Stimulated activated naive B cell treated with anti-CD40 and anti-IgM and Interleukin-4, amounts not matched to agents 10 μg/mL and 1 μg/mL and 100 μg/mL, for 72 hours (primary cell): ENCODE measurements around the gene ZC3H4.
A peak's percentile ranks its signal among the peaks of the same experiment; 100 is the strongest.

Source experiments
- ATAC-seq, 2 donors: fragments of 150-1000 bp; cut with Tn5 transposase; replicated peaks; 2 replicates each; pipeline ENCODE4 v1.10.0; 2021; ENCODE audit warnings: moderate library complexity in 1 of 2
- DNase-seq: peaks from one replicate; pipeline ENCODE4 v3.0.0; 2021
- H3K27ac Mint-ChIP-seq: one replicate; pipeline ENCODE4 v1.8.0; 2022; ENCODE audit warnings: mild to moderate bottlenecking, mixed read lengths
- H3K27me3 Mint-ChIP-seq, 2 donors: one replicate each; pipeline ENCODE4 v1.8.0; 2022; ENCODE audit warnings: mixed read lengths in 2 of 2
- H3K36me3 Mint-ChIP-seq, 2 donors: one replicate each; pipeline ENCODE4 v1.8.0; 2022; ENCODE audit warnings: mixed read lengths in 2 of 2, mild to moderate bottlenecking in 1 of 2
- H3K4me1 Mint-ChIP-seq, 2 donors: one replicate each; pipeline ENCODE4 v1.8.0; 2022; ENCODE audit warnings: mixed read lengths in 2 of 2, mild to moderate bottlenecking in 1 of 2
- H3K4me3 Mint-ChIP-seq, 2 donors: one replicate each; pipeline ENCODE4 v1.8.0; 2022; ENCODE audit warnings: mild to moderate bottlenecking in 2 of 2, mixed read lengths in 2 of 2, moderate library complexity in 1 of 2
- H3K9me3 Mint-ChIP-seq, 2 donors: one replicate each; pipeline ENCODE4 v1.8.0; 2022; ENCODE audit warnings: mixed read lengths in 2 of 2, mild to moderate bottlenecking in 1 of 2

The ZC3H4 gene

DNA sequence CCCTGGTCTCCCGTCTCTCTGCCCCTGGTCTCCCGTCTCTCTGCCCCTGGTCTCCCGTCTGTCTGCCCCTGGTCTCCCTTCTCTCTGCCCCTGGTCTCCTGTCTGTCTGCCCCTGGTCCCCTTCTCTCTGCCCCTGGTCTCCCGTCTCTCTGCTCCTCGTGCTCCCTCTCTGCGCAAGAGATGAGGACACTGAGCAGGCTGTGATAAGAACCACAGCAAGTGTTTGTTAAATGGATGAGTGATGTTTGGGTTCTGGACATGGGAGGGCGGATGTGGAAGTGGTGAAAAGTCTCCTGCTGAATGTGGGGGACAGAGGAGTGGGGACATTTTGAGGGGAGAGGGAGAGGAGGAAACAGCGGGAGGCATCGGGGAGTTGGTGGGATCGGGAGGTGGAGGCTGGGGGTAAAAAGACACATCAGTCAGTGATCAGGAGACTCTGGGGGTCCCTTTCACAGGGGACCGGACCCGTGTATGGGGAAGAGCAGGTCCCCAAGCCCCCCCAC, 85.9 kb downstream of the ZC3H4 start:
- no peak for DNase-seq

DNA sequence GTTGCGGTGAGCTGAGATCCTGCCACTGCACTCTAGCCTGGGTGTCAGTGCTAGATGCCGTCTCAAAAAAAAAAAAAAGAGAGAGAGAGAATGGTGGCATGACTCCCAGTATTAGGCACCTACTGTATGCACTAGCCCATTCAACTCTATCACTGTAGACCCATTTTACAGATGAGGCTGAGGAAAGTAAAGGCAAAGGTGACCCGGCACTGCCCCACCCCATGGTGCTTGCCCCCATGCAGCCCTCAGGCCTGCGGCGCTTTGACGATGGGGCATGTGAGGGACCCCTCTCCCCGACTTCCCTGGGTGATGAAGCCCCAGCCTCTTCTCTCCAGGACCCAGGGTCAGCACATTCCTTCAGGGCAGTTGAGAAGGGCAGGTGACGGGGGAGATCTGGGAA, 86.7 kb downstream of the ZC3H4 start:
- no peak for ATAC-seq
- H3K27me3 Mint-ChIP-seq, result peaks cover 61 to 82% of the 10 kb centered on the region in 2 donors
- H3K4me3 Mint-ChIP-seq, result no peak overlapping the region
- H3K27ac Mint-ChIP-seq, result no peak overlapping the region
- H3K36me3 Mint-ChIP-seq, result peaks cover 0 to 3% of the 10 kb centered on the region in 2 donors
- DNase-seq, result no peak
- H3K9me3 Mint-ChIP-seq, result no peaks in the 10 kb centered on the region
- peaks cover 4 to 8% of the 10 kb centered on the region in 2 donors for H3K4me1 Mint-ChIP-seq

More for the DNA sequence above, 85.9 kb downstream of the ZC3H4 start:
- H3K9me3 Mint-ChIP-seq, result no peaks in the 10 kb centered on the region
- no peak for ATAC-seq
- no peak overlapping the region for H3K4me3 Mint-ChIP-seq
- peaks cover 0 to 3% of the 10 kb centered on the region in 2 donors for H3K36me3 Mint-ChIP-seq
- H3K27ac Mint-ChIP-seq, result no peak overlapping the region
- H3K27me3 Mint-ChIP-seq, result peaks cover 64 to 81% of the 10 kb centered on the region in 2 donors
- peaks cover 9 to 16% of the 10 kb centered on the region in 2 donors for H3K4me1 Mint-ChIP-seq

GRCh38 chr19:47026156-47026555, 87.4 kb downstream of the ZC3H4 start:
- ATAC-seq (no peak), DNase-seq (no peak)
- no peak overlapping the region for H3K4me3 Mint-ChIP-seq
- H3K27ac Mint-ChIP-seq, result no peak overlapping the region
- H3K4me1 Mint-ChIP-seq, result peaks cover 6 to 13% of the 10 kb centered on the region in 2 donors
- H3K9me3 Mint-ChIP-seq, result no peaks in the 10 kb centered on the region
- H3K36me3 Mint-ChIP-seq, result peaks cover 0 to 3% of the 10 kb centered on the region in 2 donors
- peaks cover 62 to 82% of the 10 kb centered on the region in 2 donors for H3K27me3 Mint-ChIP-seq

GRCh38 chr19:47024502-47024901, 89.1 kb downstream of the ZC3H4 start:
- ATAC-seq (no peak), DNase-seq (no peak)
- Mint-ChIP-seq H3K27me3 (peaks cover 59 to 79% of the 10 kb centered on the region in 2 donors), H3K4me1 (peaks cover 12 to 24% of the 10 kb centered on the region in 2 donors), H3K4me3 (no peak overlapping the region), H3K9me3 (no peaks in the 10 kb centered on the region), H3K36me3 (peaks cover 0 to 3% of the 10 kb centered on the region in 2 donors), H3K27ac (no peak overlapping the region)

GRCh38 chr19:47023448-47023794, 90.2 kb downstream of the ZC3H4 start:
- no peaks in the 10 kb centered on the region for H3K9me3 Mint-ChIP-seq
- no peak overlapping the region for H3K27ac Mint-ChIP-seq
- no peak for DNase-seq
- no peak for ATAC-seq
- peaks cover 63 to 78% of the 10 kb centered on the region in 2 donors for H3K27me3 Mint-ChIP-seq
- no peak overlapping the region for H3K4me3 Mint-ChIP-seq
- H3K4me1 Mint-ChIP-seq, result peaks cover 12 to 29% of the 10 kb centered on the region in 2 donors
- H3K36me3 Mint-ChIP-seq, result peaks cover 0 to 3% of the 10 kb centered on the region in 2 donors

DNA sequence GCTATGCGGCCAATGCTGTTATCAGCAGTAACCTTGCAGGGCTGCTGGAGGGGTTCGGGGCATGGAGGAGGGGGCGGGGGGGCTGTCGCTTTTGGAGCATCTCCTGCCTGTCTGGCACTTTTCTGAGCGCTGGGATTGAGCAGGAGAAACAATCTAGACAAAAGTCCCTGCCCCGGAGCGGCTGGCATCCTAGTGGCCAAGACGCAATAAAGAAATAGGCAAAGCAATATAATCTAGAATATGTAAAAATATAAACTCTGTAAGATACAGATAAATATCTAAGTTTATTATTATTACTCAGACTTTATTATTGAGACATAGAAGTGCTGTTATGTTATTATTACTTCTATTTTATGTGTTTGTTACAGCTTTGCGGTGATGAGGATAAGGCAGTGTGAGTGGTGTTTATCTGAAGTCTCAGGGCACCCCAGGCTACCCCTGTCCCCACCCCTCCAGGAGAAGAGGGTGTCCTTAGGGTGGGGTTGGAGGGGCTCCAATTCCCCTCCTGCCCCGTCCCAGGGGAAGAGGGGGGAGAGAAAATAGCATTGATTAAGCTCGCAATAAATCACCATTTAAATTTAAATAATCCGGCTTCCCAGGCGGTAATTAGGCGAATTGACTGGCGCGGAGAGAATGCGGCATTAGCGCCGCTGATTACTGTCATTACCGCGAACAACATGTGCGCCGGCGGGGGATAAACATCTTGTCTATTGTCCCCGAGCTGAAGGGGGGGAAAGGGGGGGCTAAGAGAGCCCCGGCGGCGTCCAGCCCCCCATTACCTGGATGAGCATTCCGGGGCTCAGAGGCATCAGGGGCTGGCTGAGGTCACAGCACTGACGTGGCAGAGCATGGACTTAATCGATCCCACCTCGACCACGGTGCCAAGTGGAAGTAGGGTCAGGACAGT, 90.8 kb downstream of the ZC3H4 start:
- Mint-ChIP-seq H3K4me1 (peaks cover 12 to 29% of the 10 kb centered on the region in 2 donors), H3K9me3 (no peaks in the 10 kb centered on the region), H3K4me3 (no peak overlapping the region), H3K36me3 (peaks cover 0 to 3% of the 10 kb centered on the region in 2 donors), H3K27ac (no peak overlapping the region), H3K27me3 (peaks cover 58 to 74% of the 10 kb centered on the region in 2 donors)
- DNase-seq (no peak), ATAC-seq (no peak)

DNA sequence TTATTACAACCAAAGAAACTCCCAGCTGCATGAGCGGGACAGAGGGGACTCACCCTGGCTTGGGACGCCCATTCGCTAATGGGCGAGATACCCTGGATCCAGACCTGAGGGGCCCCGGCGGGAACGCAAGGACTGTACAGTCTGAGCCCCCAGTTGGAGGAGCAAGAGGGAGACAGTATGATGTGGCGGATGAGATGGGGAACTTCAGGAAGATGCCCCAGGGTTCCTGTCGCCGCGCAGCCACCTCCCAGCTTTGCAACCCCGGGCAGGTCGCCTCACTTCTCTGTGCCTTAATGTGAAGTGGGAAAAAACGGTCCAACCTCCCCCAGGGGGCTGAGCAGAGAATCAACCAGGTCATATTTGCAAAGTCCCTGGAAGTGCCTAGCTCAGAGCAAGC, 91.4 kb downstream of the ZC3H4 start:
- Mint-ChIP-seq H3K27me3 (peaks cover 52 to 67% of the 10 kb centered on the region in 2 donors), H3K4me1 (peaks cover 12 to 29% of the 10 kb centered on the region in 2 donors), H3K36me3 (peaks cover 0 to 3% of the 10 kb centered on the region in 2 donors)

DNA sequence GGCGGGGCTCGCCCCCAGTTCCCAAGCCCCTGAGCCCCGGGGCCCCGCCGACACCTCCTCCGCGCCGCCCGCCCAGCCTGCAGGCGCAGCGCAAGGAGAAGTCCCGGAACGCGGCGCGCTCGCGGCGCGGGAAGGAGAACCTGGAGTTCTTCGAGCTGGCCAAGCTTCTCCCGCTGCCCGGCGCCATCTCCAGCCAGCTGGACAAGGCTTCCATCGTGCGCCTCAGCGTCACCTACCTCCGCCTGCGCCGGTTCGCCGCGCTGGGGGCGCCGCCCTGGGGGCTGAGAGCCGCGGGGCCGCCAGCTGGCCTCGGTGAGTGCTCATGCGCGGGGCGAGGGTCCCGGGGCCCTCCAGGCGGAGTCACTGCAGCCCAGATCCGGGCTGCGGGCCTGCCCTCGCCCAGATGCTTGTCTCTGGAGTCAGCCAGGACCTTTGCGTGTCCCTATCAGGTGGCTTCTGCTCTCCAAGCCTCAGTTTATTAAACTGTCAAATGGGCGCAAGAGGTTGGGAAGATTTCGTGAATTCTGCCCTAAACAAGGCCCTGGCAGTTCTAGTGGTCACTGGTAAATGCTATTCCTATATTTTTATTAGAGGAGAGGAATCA, 91.9 kb downstream of the ZC3H4 start:
- H3K9me3 Mint-ChIP-seq, result no peaks in the 10 kb centered on the region
- no peak for ATAC-seq
- DNase-seq, result no peak
- H3K36me3 Mint-ChIP-seq, result peaks cover 0 to 3% of the 10 kb centered on the region in 2 donors
- no peak overlapping the region for H3K27ac Mint-ChIP-seq
- H3K4me3 Mint-ChIP-seq, result peak overlapping the region; percentile 58 to 65
- H3K27me3 Mint-ChIP-seq, result peaks cover 47 to 67% of the 10 kb centered on the region in 2 donors
- H3K4me1 Mint-ChIP-seq, result peaks cover 12 to 29% of the 10 kb centered on the region in 2 donors

More for the DNA sequence above, 91.4 kb downstream of the ZC3H4 start:
- Mint-ChIP-seq H3K9me3 (no peaks in the 10 kb centered on the region), H3K4me3 (no peak overlapping the region), H3K27ac (no peak overlapping the region)
- DNase-seq (no peak), ATAC-seq (no peak)

GRCh38 chr19:47020992-47021496, 92.5 kb downstream of the ZC3H4 start:
- peak overlapping the region; percentile 58 to 65 for H3K4me3 Mint-ChIP-seq

GRCh38 chr19:47020132-47020805, 93.3 kb downstream of the ZC3H4 start:
- Mint-ChIP-seq H3K4me1 (peaks cover 12 to 29% of the 10 kb centered on the region in 2 donors), H3K9me3 (no peaks in the 10 kb centered on the region), H3K36me3 (no peaks in the 10 kb centered on the region), H3K27me3 (peaks cover 42 to 58% of the 10 kb centered on the region in 2 donors), H3K4me3 (peak overlapping the region; percentile 53 to 79), H3K27ac (no peak overlapping the region)
- DNase-seq (no peak), ATAC-seq (no peak)

More at GRCh38 chr19:47020992-47021496, 92.5 kb downstream of the ZC3H4 start:
- H3K27ac Mint-ChIP-seq, result no peak overlapping the region
- ATAC-seq, result peak; percentile 46 to 59
- H3K36me3 Mint-ChIP-seq, result peaks cover 0 to 1% of the 10 kb centered on the region in 2 donors
- no peaks in the 10 kb centered on the region for H3K9me3 Mint-ChIP-seq
- H3K27me3 Mint-ChIP-seq, result peaks cover 43 to 64% of the 10 kb centered on the region in 2 donors
- no peak for DNase-seq
- peaks cover 12 to 29% of the 10 kb centered on the region in 2 donors for H3K4me1 Mint-ChIP-seq

GRCh38 chr19:47019431-47020041, 94.0 kb downstream of the ZC3H4 start, which contains the start of gene NPAS1:
NPAS1 (plus strand) TSS chr19:47019837; CDS start chr19:47021048, 1,211 bp downstream.
- Mint-ChIP-seq H3K4me1 (peaks cover 12 to 29% of the 10 kb centered on the region in 2 donors), H3K4me3 (peak within 1 kb of the TSS; percentile 53 to 79), H3K9me3 (no peaks in the 10 kb centered on the region), H3K27me3 (peaks cover 42 to 58% of the 10 kb centered on the region in 2 donors), H3K27ac (no peak within 1 kb of the TSS), H3K36me3 (no peaks in the 10 kb centered on the region)
- ATAC-seq, result peak; percentile 27 to 41
- DNase-seq, result no peak

GRCh38 chr19:47018923-47019322, 94.7 kb downstream of the ZC3H4 start:
- peak overlapping the region; percentile 32 to 39 for H3K4me3 Mint-ChIP-seq
- no peak overlapping the region for H3K27ac Mint-ChIP-seq
- peaks cover 39 to 52% of the 10 kb centered on the region in 2 donors for H3K27me3 Mint-ChIP-seq
- no peaks in the 10 kb centered on the region for H3K36me3 Mint-ChIP-seq
- H3K9me3 Mint-ChIP-seq, result no peaks in the 10 kb centered on the region
- H3K4me1 Mint-ChIP-seq, result peaks cover 12 to 29% of the 10 kb centered on the region in 2 donors
- ATAC-seq (no peak), DNase-seq (no peak)
